DND-41 (cell line): ENCODE results near the gene BAG3.

Experiments used
- CTCF ChIP-seq: IDR thresholded peaks from 2 replicates; pipeline ENCODE4 v1.5.1; 2012; ENCODE audit warnings: borderline replicate concordance, low read length, moderate library complexity, mild to moderate bottlenecking; ENCODE audit not compliant: poor library complexity, severe bottlenecking; ENCODE audit errors: extremely low read depth
- EZH2 ChIP-seq: IDR thresholded peaks from 3 replicates; pipeline ENCODE4 v1.6.1; 2012; ENCODE audit warnings: borderline replicate concordance, low read depth, mild to moderate bottlenecking, moderate library complexity, low read length, inconsistent platforms; ENCODE audit not compliant: severe bottlenecking

GRCh38 chr10:119658274-119658673, 7.1 kb downstream of the BAG3 start:
- TF ChIP-seq CTCF = no peak
- TF ChIP-seq EZH2 = no peak
